ENCODE measurements around the gene ZER1.
"Not testable (repeated sequence)": the region's sequence is repeated elsewhere in the genome, so short reads cannot be mapped to it uniquely, and the experiment has no call there.

ZER1 gene

DNA sequence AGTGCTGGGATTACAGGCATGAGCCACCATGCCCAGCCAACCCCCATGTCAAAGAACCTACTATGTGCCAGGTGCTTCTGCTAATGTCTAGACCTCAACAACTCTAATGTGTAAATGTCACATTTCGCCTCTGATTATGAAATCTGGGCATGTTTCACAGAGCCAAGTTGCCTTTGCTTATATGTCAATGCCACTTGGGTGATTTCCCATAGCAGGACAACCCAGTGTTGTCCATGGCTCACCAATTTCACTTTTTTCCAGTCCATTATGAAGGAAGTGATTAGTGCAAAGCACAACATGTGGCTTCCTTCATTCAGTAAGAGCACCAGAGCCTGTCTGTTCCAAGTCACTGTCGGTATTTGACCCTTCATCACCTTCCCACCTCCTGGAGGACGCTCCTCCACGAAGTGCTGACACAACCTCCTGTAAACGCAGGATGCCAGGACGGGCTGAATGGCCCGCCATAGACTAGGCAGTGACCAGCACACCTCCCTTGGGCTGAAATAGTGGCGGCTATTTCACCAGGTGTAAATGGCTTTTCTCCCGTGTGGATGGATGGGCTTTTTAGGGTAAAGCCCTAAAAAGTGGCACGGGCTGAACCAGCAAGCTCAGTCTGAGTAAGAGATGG is 70.4 kb downstream of the ZER1 start:
- in situ Hi-C loops (cut with MboI; ENCODE audit: low sequenced_read_pairs): no loop called here

GRCh38 chr9:128699096-128699795 is 72.5 kb downstream of the ZER1 start:
- in situ Hi-C loops (cut with MboI; ENCODE audit: low sequenced_read_pairs): not testable (repeated sequence)

- in situ Hi-C loops (cut with MboI; ENCODE audit: low sequenced_read_pairs): no loop called here
Measured at GRCh38 chr9:128696923-128697707, 74.6 kb downstream of the ZER1 start.

DNA sequence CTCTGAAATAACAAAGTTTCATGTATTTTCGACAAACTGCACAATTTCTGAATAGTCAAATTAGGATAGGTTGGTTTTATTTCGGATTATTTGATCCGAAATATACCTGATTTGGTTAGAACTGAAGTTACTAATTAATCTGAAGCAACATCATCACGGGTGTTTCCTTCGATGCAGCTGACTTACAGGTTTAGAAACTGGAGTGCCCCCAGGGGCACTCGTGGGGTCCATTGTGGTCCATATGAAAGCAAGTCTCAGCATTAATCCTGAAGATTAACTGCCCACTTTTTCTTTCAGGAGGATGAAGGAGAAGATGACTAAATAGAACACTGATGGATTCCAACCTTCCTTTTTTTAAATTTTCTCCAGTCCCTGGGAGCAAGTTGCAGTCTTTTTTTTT is 77.4 kb downstream of the ZER1 start:
- in situ Hi-C loops (cut with MboI; ENCODE audit: low sequenced_read_pairs): no loop called here

DNA sequence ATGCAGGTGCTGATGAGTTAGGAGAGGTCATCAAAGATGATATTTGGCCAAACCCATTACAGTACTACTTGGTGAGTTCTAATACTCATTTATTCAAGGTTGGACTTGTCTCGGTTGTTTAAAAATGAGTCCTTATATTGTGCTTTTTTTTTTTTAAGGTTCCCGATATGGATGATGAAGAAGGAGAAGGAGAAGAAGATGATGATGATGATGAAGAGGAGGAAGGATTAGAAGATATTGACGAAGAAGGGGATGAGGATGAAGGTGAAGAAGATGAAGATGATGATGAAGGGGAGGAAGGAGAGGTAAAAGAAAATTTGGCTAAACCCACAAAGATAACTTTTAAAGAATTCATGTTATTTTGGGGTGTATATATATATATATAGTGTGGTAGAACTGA is 78.0 kb downstream of the ZER1 start:
- in situ Hi-C loops (cut with MboI; ENCODE audit: low sequenced_read_pairs): not testable (repeated sequence)

DNA sequence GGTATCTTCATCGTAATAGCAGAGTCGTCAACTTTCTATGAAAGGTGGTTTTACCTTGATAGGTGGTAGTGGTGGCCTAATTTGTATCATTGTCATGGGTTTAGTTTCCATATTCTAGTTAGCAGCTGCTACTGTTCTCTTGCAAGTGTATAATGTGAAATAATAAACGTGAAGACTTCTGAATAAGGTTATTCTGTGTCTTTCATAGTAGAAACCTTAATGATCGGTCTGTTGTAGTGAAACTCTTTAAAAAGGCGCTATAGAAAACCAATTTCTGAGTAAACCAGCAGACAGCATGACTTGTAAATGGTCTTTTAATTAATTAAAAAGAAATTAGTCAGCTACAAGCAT is 81.1 kb downstream of the ZER1 start:
- in situ Hi-C loops (cut with MboI; ENCODE audit: low sequenced_read_pairs): no loop called here

DNA sequence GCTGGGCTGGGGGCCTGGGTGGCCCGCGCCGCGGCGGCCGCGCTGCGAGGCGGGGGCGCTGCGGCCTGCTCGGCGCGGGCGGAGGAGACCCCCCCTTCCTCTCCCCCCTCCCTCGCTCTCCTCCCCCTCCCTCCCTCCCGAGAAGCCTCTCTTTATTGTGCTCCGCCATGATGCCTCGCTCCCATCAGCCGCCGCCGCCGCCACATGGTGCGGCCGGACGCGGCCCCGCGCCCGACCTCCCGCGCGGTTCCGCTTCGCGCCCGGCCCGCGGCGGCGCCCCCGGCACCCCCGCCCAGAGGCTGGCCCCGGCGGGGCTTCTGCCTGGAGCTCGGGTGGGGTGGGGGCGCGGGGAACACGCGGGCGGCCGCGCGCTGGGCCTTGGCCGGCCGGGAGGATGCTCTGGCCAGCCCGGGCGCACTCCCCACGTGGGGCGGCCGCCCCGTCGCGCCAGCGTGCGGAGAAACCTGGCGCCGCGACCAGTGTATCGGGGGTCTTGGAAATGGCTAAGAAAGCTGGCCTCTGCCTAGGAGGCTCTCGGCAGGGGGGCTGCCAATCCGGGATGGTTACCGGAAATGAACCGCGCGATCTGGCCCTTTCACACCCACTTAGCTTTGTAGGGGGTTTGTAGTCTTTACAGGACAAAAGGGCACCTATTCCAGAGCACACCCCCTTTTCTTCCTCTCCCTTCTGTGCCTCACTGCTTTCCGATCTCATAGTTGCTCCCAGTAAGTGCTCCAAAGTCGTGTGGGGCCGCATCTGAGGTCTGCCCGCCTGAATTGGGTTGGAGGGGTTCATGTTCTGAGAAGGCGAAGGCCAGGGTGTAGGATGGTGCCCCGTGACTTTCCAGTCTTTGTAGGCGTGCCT is 81.7 kb downstream of the ZER1 start:
- in situ Hi-C loops (cut with MboI; ENCODE audit: low sequenced_read_pairs): no loop called here

DNA sequence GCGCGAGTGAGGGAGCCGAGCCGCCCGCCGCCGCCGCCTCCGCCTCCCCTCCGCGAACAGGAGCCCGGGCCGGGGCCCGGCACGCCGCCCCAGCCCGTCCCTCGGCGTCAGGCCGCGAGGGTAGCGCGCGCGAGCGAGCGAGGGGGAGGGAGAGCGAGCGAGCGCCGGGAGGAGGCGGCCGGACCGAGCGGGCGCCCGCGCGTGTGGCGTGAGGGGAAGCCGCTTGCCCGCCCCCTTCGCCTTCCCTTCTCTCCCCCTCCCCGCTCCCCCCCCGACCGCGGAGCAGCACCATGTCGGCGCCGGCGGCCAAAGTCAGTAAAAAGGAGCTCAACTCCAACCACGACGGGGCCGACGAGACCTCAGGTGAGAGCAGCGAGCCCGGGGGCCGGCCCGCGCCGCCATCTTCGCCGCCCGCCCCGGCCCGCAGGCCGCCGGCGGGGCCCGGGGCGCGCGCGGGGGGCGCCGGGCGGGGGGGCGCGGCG is 82.4 kb downstream of the ZER1 start:
- in situ Hi-C loops (cut with MboI; ENCODE audit: low sequenced_read_pairs): no loop called here

GRCh38 chr9:128688501-128689292 is 83.0 kb downstream of the ZER1 start, which contains the start of gene SET:
SET (plus strand) TSS chr9:128689222; CDS start chr9:128689583, 361 bp downstream.
- in situ Hi-C loops (cut with MboI; ENCODE audit: low sequenced_read_pairs): no loop called here

- in situ Hi-C loops (cut with MboI; ENCODE audit: low sequenced_read_pairs): no loop called here
Measured at GRCh38 chr9:128687453-128687852, 84.3 kb downstream of the ZER1 start.

GRCh38 chr9:128685636-128686489 is 85.9 kb downstream of the ZER1 start:
- in situ Hi-C loops (cut with MboI; ENCODE audit: low sequenced_read_pairs): no loop called here

GRCh38 chr9:128684325-128685199 is 87.2 kb downstream of the ZER1 start:
- in situ Hi-C loops (cut with MboI; ENCODE audit: low sequenced_read_pairs): no loop called here

DNA sequence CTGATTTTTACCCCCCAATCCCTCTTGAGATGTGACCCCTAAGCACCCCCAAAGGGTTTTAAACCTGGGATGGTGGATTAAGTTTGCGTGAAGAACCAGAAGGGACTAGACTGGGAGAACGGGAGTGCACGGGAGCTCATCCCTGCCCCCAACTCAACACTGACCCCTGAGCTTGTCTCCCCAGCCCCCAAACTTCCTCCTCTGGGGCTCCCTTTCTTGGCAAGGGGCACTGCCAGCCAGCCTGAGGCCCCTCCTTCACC is 87.7 kb downstream of the ZER1 start:
- in situ Hi-C loops (cut with MboI; ENCODE audit: low sequenced_read_pairs): no loop called here

GRCh38 chr9:128683340-128684064 is 88.2 kb downstream of the ZER1 start:
- in situ Hi-C loops (cut with MboI; ENCODE audit: low sequenced_read_pairs): no loop called here

Measured in HL-60/S4 (cell line).